GM21619 (cell line): ENCODE measurements around the gene LAMA2.
A peak's percentile ranks its signal among the peaks of the same experiment; 100 is the strongest.

Experiments used
- ATAC-seq: cut with Tn5 transposase; IDR thresholded peaks from one replicate; pipeline ENCODE4 v1.9.1; 2021; ENCODE audit not compliant: unreplicated experiment

LAMA2 gene

GRCh38 chr6:129500958-129501739 is 618.2 kb downstream of the LAMA2 start:
- ATAC-seq: no peak

- ATAC-seq: no peak
These were observed 619.1 kb downstream of the LAMA2 start for GRCh38 chr6:129501740-129502660.

DNA sequence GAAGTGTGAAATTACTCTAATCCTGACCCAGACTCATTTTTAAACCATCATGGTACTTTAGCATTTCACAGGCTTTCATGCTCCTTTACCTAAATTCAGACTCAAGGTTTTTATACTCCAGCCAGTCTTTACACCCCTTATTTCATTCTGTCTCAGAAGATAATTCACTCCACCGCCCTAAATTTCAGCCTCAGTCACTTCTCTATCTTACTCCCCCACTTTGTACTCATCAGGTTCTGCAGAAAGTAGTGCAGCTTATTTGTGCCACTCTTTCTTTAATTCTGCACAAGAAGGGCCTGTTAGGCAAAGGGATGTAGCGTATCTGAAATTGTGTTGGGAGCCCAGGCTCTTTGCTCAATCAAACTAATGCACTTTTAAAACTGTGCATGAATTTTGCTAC is 621.5 kb downstream of the LAMA2 start:
- no peak for ATAC-seq

DNA sequence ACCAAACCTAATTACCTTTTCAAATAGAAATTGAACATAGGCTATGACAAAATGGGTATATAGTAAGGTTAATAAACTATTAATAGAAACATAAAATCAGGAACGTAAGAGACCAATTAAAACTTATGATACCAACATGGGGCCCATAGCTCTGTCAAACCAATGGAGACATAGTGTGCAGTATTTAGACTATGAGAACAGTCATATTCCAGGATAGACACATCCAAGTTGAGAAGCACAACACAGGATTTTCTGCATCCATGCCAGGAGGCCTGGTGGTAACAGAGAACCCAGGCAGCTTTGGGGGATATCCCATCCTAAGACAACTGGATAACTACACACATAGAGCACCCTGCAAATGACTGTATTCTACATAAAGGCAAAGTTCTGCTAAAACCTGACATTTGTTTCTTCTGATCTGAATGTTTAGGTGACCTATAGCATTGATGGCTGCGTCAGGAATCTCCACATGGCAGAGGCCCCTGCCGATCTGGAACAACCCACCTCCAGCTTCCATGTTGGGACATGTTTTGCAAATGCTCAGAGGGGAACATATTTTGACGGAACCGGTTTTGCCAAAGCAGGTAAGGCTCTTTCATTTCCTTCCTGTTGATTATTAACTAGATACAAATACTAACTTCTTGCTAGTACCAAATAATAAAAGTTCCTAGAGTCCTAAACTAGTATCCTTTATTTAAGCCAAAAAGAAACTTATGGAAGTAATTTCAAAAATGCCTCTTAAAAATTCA is 624.3 kb downstream of the LAMA2 start:
- ATAC-seq: no peak

DNA sequence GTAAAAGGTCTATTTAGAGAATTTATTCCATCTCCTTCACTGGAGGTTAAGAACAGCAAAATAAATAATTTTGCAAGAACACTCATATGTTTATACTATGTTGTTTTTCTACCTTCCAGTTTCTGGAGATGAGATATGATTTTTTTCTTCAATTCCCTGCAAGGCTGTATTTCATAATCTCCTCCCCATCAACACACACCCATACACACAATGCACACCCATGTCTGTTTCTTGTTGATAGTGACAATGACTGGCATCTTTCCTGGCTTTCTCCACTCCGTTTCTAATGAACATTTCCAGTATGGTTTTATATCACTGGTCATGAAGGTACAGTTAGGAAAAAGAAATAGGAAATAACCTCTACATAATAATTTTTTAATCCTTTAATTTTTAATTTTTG is 624.9 kb downstream of the LAMA2 start:
- no peak for ATAC-seq

DNA sequence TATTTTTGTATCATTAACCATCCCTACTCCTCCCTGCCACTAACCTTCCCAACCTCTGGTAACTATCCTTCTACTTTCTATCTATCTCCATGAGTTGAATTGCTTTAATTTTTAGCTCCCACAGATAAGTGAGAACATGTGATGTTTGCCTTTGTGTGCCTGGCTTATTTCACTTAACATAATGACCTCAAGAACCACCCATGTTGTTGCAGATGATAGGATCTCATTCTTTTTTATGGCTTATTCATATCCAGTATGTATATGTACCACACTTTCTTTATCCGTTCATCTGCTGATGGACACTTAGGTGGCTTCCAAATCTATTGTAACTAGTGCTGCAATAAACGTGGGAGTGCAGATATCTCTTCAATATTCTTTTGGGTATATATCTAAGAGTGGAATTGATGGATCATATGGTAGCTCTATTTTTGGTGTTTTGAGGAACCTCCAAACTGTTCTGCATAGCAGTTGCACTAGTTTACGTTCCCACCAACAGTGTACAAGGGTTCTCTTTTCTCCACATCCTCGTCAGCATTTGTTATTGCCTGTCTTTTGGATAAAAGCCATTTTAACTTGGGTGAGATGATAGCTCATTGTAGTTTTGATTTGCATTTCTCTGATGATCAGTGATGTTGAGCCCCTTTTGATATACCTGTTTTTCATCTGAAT is 625.7 kb downstream of the LAMA2 start:
- no peak for ATAC-seq

DNA sequence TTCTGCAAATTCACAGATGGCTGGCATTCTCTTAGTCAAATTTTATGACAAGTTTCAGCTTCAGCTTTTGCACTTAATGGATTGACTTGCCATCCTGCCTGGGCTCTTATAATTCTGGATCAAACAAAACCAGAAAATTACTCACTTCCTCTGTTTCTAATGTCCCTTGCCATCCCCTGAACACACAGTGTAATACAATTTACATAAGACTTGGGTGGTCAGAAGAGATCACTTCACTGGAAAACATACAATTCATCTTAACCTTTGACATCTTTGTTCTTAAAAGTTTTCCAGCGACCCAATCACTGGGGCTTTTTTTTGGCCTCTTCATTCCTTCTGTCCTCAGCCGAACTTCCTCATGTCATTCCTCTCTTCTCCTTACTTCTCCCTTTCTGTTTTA is 628.0 kb downstream of the LAMA2 start:
- ATAC-seq: no peak

- ATAC-seq: no peak
These were observed 630.5 kb downstream of the LAMA2 start for GRCh38 chr6:129513471-129513870.

DNA sequence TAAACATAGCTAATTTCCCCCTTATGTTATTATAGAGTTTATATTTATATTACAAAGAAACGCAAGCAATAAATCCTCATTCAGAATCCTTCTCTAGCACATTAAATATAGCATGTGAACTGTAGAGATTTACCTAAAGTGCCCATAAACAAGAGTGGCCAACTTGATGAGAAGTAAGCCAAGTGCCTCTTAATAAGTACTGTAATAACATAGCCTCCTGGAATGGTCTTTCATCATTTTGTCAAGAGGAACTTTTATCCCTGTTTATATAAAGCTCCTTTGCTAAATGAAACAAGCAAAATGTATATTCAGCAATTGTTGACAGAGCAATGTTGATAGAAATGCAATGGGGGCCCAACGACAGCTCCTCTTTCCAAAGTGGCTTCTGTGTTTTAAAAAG is 632.1 kb downstream of the LAMA2 start:
- no peak for ATAC-seq

DNA sequence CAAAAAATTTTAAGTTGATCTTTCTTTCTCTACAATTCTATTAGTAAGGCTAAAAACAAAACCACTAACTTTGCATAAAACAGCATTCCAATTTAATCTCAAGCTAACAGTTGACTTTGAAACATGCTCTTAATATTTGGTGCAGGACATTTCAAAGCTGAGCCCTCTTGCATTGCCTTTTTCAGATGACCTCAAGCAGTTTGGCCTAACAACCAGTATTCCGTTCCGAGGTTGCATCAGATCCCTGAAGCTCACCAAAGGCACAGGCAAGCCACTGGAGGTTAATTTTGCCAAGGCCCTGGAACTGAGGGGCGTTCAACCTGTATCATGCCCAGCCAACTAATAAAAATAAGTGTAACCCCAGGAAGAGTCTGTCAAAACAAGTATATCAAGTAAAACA is 633.1 kb downstream of the LAMA2 start:
- ATAC-seq: no peak

- no peak for ATAC-seq
These were observed 633.8 kb downstream of the LAMA2 start for GRCh38 chr6:129516787-129517186.

DNA sequence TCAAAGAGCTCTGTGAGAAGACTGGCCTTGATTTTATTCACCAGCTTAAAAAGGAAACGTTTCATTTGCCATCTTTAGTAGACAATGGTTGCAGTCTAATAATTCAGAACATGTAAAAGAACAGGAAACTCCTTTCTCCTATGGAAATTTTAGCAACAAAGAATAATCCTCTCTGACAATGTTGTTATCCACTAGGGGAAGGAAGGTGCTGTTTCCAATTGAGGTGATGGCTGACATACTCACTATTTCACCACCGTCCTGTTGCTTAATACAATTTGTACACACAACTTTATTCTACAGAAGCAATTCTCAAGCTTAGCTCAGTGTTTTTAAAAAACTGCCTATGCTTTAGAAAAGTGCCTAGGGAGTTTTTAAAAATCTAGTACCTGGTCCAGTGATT is 634.4 kb downstream of the LAMA2 start:
- ATAC-seq: no peak

GRCh38 chr6:129519750-129520149 is 636.8 kb downstream of the LAMA2 start:
- ATAC-seq: no peak

DNA sequence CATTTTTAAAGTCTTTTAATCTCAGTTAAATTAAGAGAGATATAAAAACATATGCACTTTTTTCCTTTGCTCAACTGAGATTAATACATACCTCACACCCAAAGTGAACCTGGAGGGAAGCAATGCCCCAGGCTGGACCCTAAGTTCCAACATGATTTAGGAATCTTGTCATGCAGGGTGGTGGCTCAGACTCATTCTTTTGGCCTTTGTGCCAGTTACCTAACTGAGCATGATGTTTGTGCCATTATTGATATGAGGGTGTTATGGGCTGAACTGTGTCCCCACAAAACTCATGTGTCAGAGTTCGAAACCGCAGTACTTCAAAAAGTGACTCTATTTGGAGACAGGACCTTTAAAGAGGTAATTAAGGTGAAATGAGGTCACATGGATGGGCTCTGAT is 639.0 kb downstream of the LAMA2 start:
- no peak for ATAC-seq

- ATAC-seq: no peak
These were observed 640.9 kb downstream of the LAMA2 start for GRCh38 chr6:129523816-129524215.

GRCh38 chr6:129525055-129525454 is 642.1 kb downstream of the LAMA2 start:
- ATAC-seq: no peak

GRCh38 chr6:129534926-129535325 is 652.0 kb downstream of the LAMA2 start:
- ATAC-seq: no peak

DNA sequence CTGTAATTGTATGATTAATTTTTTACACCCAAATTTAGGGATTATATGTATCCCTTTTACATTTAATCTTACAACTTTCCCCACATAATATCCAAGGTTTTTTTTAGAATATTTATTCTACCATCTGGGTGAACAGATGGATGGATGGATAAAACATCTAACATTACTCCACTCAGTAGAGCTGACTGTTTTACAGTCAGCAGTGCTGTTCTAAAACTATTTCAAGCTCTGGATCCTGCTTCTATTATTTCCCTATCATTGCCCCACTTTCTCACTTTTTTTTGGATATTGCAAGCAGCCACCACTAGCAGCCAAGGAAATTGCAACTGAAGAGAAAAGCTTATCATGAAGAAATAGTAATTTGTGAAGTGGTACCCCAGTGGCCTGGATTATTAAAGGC is 653.3 kb downstream of the LAMA2 start:
- ATAC-seq: no peak

DNA sequence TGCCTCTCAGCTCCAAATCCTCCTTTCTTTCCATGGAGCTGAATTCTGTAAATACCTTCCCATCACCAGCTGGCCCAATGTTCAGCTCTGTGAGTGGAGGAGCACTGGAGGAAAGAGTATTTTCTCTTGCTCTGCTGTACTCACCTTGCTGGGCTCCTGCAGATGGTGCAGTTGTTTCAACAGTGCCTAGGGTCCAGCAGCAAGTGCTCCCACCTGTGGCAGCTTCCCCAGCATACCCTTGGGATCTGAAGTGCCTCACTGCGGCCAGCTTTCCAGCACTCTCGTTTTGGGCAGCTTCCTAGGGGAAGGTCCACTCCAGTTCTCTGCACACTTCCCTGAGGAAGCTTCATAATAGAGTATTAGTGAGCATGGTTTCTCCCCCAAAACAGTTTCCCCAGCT is 656.1 kb downstream of the LAMA2 start:
- no peak for ATAC-seq

GRCh38 chr6:129542705-129543104 is 659.8 kb downstream of the LAMA2 start:
- ATAC-seq: peak; percentile 45

DNA sequence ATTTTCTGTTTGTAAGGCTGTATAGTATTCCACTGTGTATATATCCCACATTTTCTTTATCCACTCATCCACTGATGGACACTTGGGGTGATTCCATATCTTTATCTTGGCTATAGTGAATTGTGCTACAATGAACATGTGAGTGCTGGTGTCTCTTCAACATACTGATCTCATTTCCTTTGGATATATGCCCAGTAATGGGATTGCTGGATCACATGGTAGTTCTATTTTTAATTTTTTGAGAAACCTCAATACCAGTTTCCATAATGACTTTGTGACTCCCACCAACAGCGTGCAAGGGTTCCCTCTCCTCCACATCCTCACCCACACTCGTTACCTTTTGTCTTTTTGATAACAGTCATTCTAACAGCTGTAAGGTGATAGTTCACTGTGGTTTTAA is 661.0 kb downstream of the LAMA2 start:
- no peak for ATAC-seq
